Transverse colon (tissue), 4 donors: Measurements from ENCODE around the gene ENOX1. TPM values are rescaled to one million over a fixed set of nuclear protein-coding genes. Genes with fewer than 3 reads are reported as not detected.

Experiments
- DNase-seq: peaks from one replicate; pipeline ENCODE4 v3.0.0-alpha.2; 2019
- H3K27ac ChIP-seq, 4 donors: fragments of 200-600 bp; sonication (generic); 2 replicates each; pipeline ENCODE4 v1.5.1; 2016 to 2018; ENCODE audit warnings: inconsistent platforms in 4 of 4
- H3K27me3 ChIP-seq: fragments of 200-600 bp; sonication (generic); 2 replicates; pipeline ENCODE4 v1.5.1; 2017; ENCODE audit warnings: inconsistent platforms
- H3K36me3 ChIP-seq, 4 donors: fragments of 200-600 bp; sonication (generic); 2 replicates each; pipeline ENCODE4 v1.5.1; 2017 to 2019; ENCODE audit warnings: inconsistent platforms in 4 of 4
- H3K4me1 ChIP-seq, 4 donors: fragments of 200-600 bp; sonication (generic); 2 replicates each; pipeline ENCODE4 v1.5.1; 2017 to 2020; ENCODE audit warnings: inconsistent platforms in 4 of 4
- H3K4me3 ChIP-seq, 4 donors: fragments of 200-600 bp; sonication (generic); 1 replicate in 1 of 4; 2 replicates in 3 of 4; pipeline versions ENCODE4 v1.5.1 to v1.6.1; 2017 to 2019; ENCODE audit warnings: inconsistent platforms in 4 of 4
- H3K9me3 ChIP-seq, 2 donors: fragments of 200-600 bp; sonication (generic); 2 replicates each; pipeline ENCODE4 v1.5.1; 2017 to 2019; ENCODE audit warnings: inconsistent platforms in 2 of 2
- CTCF ChIP-seq, 5 experiments: fragments of 200-600 bp in 3 of 5; fragments of 450-650 bp in 2 of 5; sonication (generic) in 3 of 5; IDR thresholded peaks; 1 replicate in 2 of 5; 2 replicates in 3 of 5; pipeline ENCODE4 v1.5.1; 2016 to 2017; ENCODE audit warnings: antibody characterized with exemption in 5 of 5, inconsistent platforms in 3 of 5, mild to moderate bottlenecking in 2 of 5, moderate library complexity in 1 of 5
- EP300 ChIP-seq: sonication (generic); formaldehyde crosslinking; IDR thresholded peaks from one replicate; pipeline ENCODE4 v1.6.1; 2017; ENCODE audit warnings: antibody characterized with exemption, low read depth
- POLR2A ChIP-seq: fragments of 450-650 bp; IDR thresholded peaks from one replicate; pipeline ENCODE4 v1.6.1; 2016; ENCODE audit warnings: antibody characterized with exemption, mild to moderate bottlenecking, moderate library complexity
- POLR2AphosphoS5 ChIP-seq, 3 donors: sonication (generic); formaldehyde crosslinking; IDR thresholded peaks; one replicate each; pipeline ENCODE4 v1.6.1; 2016; ENCODE audit warnings: antibody characterized with exemption in 3 of 3
- WGBS, 2 donors: methylation state at CpG; one replicate each; pipeline ENCODE4 v1.1.5; 2018; ENCODE audit warnings: low coverage in 1 of 2; 5-methylcytosine and 5-hydroxymethylcytosine counted together
- in situ Hi-C, 4 donors: fragments of 200-750 bp; cut with MboI; loops; one replicate each; pipeline versions ENCODE4 v1.15.0 to v1.15.1; 2017; ENCODE audit warnings: low sequenced_read_pairs in 3 of 4, low pct_ligation_motif_present in 1 of 4, low pct_unique_long_range_greater_than_20kb in 1 of 4
- intact Hi-C: fragments of 100-400 bp; cut with DNase I; formaldehyde crosslinking; loops from one replicate; pipeline ENCODE4 v1.15.1; 2023; ENCODE audit warnings: low total_unique reads
- total RNA-seq, 4 donors: library from RNA; depleted of rRNA; stranded (reverse); fragments of >200 nt; gene quantifications; one replicate each; pipeline ENCODE4 v1.1.0, GENCODE V29; 2016

The ENOX1 gene
- total RNA-seq, 4 donors from 2014 or later = 1.5 to 6.4 (median 2.2) TPM

GRCh38 chr13:43698758-43699157 lies 88.0 kb downstream of the ENOX1 start:
- intact Hi-C loops (no loop called here), in situ Hi-C loops (no loop called here)
- Histone ChIP-seq H3K36me3 (no peaks in the 10 kb centered on the region), H3K4me3 (no peak overlapping the region), H3K27ac (peak overlapping the region; percentile 12 to 52 (median 38)), H3K27me3 (no peaks in the 10 kb centered on the region), H3K9me3 (no peaks in the 10 kb centered on the region), H3K4me1 (peaks cover 0 to 11% (median 3%) of the 10 kb centered on the region in 4 donors)
- WGBS, 2 donors = 22 to 45% methylated on average over 2 of the region's 2 CpGs
- TF ChIP-seq CTCF (IDR thresholded peaks at IDR 0.05) (no peak), EP300 (no peak), POLR2A (no peak), POLR2AphosphoS5 (IDR thresholded peaks at IDR 0.05) (peak in 2 of 3 donors; percentile 32 to 37)
- no peak for DNase-seq

- DNase-seq = no peak
- intact Hi-C loops = no loop called here
- WGBS, 2 donors = 68 to 83% methylated on average over 2 of the region's 2 CpGs
- Histone ChIP-seq H3K27ac (peak overlapping the region in 1 of 4 donors; percentile 51), H3K27me3 (no peaks in the 10 kb centered on the region), H3K4me3 (no peak overlapping the region), H3K9me3 (no peaks in the 10 kb centered on the region), H3K36me3 (no peaks in the 10 kb centered on the region), H3K4me1 (peaks cover 0 to 11% (median 3%) of the 10 kb centered on the region in 4 donors)
- no peak for TF ChIP-seq POLR2A
- no peak for TF ChIP-seq POLR2AphosphoS5 (IDR thresholded peaks at IDR 0.05)
- no peak for TF ChIP-seq CTCF (IDR thresholded peaks at IDR 0.05)
- no peak for TF ChIP-seq EP300
- in situ Hi-C loops = no loop called here
These were observed 88.8 kb downstream of the ENOX1 start for GRCh38 chr13:43698009-43698408.

GRCh38 chr13:43697323-43697722 lies 89.4 kb downstream of the ENOX1 start:
- Histone ChIP-seq H3K4me1 (peaks cover 0 to 11% (median 3%) of the 10 kb centered on the region in 4 donors), H3K27ac (no peak overlapping the region), H3K4me3 (no peak overlapping the region), H3K9me3 (no peaks in the 10 kb centered on the region), H3K27me3 (no peaks in the 10 kb centered on the region), H3K36me3 (no peaks in the 10 kb centered on the region)
- no peak for TF ChIP-seq POLR2A
- 60 to 76% methylated on average over 1 to 2 of the region's 2 CpGs for WGBS, 2 donors
- intact Hi-C loops (no loop called here), in situ Hi-C loops (no loop called here)
- no peak for DNase-seq

GRCh38 chr13:43694146-43694664 lies 92.6 kb downstream of the ENOX1 start:
- Histone ChIP-seq H3K36me3 (no peaks in the 10 kb centered on the region), H3K27ac (no peak overlapping the region), H3K9me3 (no peaks in the 10 kb centered on the region), H3K4me3 (no peak overlapping the region), H3K27me3 (no peaks in the 10 kb centered on the region), H3K4me1 (peaks cover 0 to 8% (median 3%) of the 10 kb centered on the region in 4 donors)
- no peak for TF ChIP-seq EP300
- no peak for TF ChIP-seq POLR2A
- TF ChIP-seq CTCF (IDR thresholded peaks at IDR 0.05) = no peak
- no peak for TF ChIP-seq POLR2AphosphoS5 (IDR thresholded peaks at IDR 0.05)
- in situ Hi-C loops = no loop called here
- intact Hi-C loops = no loop called here
- WGBS, 2 donors = 76 to 77% methylated on average over 1 of the region's 1 CpG
- DNase-seq = no peak

- no peaks in the 10 kb centered on the region for H3K27me3 ChIP-seq
- H3K27ac ChIP-seq = no peak overlapping the region
- intact Hi-C loops (no loop called here), in situ Hi-C loops (no loop called here)
- H3K9me3 ChIP-seq = no peaks in the 10 kb centered on the region
- TF ChIP-seq POLR2A (no peak), POLR2AphosphoS5 (IDR thresholded peaks at IDR 0.05) (no peak), EP300 (no peak), CTCF (IDR thresholded peaks at IDR 0.05) (no peak)
- H3K4me3 ChIP-seq = no peak overlapping the region
- no peak for DNase-seq
- WGBS, 2 donors = 81 to 82% methylated on average over 2 of the region's 2 CpGs
- peaks cover 0 to 2% (median under 1%) of the 10 kb centered on the region in 4 donors for H3K4me1 ChIP-seq
- H3K36me3 ChIP-seq = no peaks in the 10 kb centered on the region
These were observed 93.1 kb downstream of the ENOX1 start for GRCh38 chr13:43693639-43694038.
